Calu3 (cell line): Measurements from ENCODE around the gene TAF11. TPM values are rescaled to one million over a fixed set of nuclear protein-coding genes. Genes with fewer than 3 reads are reported as not detected.
"Not testable (repeated sequence)": the region's sequence is repeated elsewhere in the genome, so short reads cannot be mapped to it uniquely, and the experiment has no call there.

Source experiments
- BruUV-seq: library from RNA; stranded (reverse); fragments of 400-500 nt; replicated peaks from 2 replicates; lab custom pipeline; 2021; lab: Mats Ljungman, UMichigan
- CTCF ChIA-PET: fragments of 300-600 bp; sonication (Branson Sonifier 250); formaldehyde crosslinking; loops from one replicate; lab custom pipeline; 2022; ENCODE audit warnings: antibody characterized with exemption; lab: Charles Lee
- DNase-seq: peaks from one replicate; pipeline ENCODE4 v3.0.0; 2022
- H3K27ac Mint-ChIP-seq: one replicate; pipeline ENCODE4 v1.8.0; 2022; ENCODE audit warnings: mixed read lengths; ENCODE audit not compliant: unreplicated experiment
- H3K27me3 Mint-ChIP-seq: one replicate; pipeline ENCODE4 v1.8.0; 2022; ENCODE audit warnings: mixed read lengths; ENCODE audit not compliant: unreplicated experiment
- H3K36me3 Mint-ChIP-seq: one replicate; pipeline ENCODE4 v1.8.0; 2022; ENCODE audit warnings: mild to moderate bottlenecking, moderate library complexity, mixed read lengths; ENCODE audit not compliant: insufficient read depth, unreplicated experiment
- H3K4me1 Mint-ChIP-seq: one replicate; pipeline ENCODE4 v1.8.0; 2022; ENCODE audit warnings: mild to moderate bottlenecking, low read depth, mixed read lengths; ENCODE audit not compliant: unreplicated experiment
- H3K4me3 Mint-ChIP-seq: one replicate; pipeline ENCODE4 v1.8.0; 2022; ENCODE audit warnings: mild to moderate bottlenecking, low read depth, moderate library complexity, mixed read lengths; ENCODE audit not compliant: unreplicated experiment
- H3K9me3 Mint-ChIP-seq: one replicate; pipeline ENCODE4 v1.8.0; 2022; ENCODE audit warnings: low read depth, mixed read lengths; ENCODE audit not compliant: unreplicated experiment
- CTCF ChIP-seq: fragments of 200-600 bp; IDR thresholded peaks from one replicate; pipeline ENCODE4 v1.8.0; 2022; ENCODE audit warnings: antibody characterized with exemption; ENCODE audit not compliant: unreplicated experiment
- intact Hi-C: fragments of 100-400 bp; cut with micrococcal nuclease; formaldehyde crosslinking; loops from one replicate; pipeline ENCODE4 v1.10.0; 2022; ENCODE audit not compliant: unreplicated experiment
- total RNA-seq: library from RNA; stranded (reverse); gene quantifications from 2 replicates; pipeline ENCODE4 v1.2.3, GENCODE V29; 2022

The TAF11 gene
- total RNA-seq, 1 experiment from 2014 or later, result 44.3 TPM

GRCh38 chr6:34904990-34905613 lies 17.3 kb upstream of the TAF11 start:
- BruUV-seq, result no TSS peak
- TF ChIP-seq CTCF, result no peak
- no peaks in the 10 kb centered on the region for H3K9me3 Mint-ChIP-seq
- CTCF ChIA-PET, result interaction anchor here (0.6 kb wide), 1 partner anchor 778 kb away, joined by 3 read pairs; no protein-coding TSS in a partner anchor
- intact Hi-C loops, result no loop called here
- no peaks in the 10 kb centered on the region for H3K27me3 Mint-ChIP-seq
- no peak overlapping the region for H3K27ac Mint-ChIP-seq
- no peak overlapping the region for H3K4me3 Mint-ChIP-seq
- no peaks in the 10 kb centered on the region for H3K36me3 Mint-ChIP-seq
- no peak for DNase-seq
- peaks cover 63% of the 10 kb centered on the region for H3K4me1 Mint-ChIP-seq

DNA sequence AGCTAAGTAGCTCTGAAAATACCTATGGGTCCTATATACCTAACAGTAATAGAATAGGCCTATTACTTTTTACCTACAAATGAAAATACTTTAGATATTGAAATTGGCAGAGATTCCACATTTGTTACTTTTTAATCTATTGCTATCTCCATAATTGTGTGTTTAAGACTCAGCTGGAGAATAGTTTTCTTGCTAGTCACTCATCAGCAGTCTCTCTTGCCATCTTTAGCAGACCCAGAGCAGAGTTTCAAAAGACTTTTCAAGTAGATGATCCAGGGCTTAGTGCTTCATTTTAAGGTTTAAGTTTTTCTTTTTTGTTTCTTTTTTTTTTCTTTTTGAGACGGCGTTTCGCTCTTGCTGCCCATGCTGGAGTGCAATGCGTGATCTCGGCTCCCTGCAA lies 14.1 kb upstream of the TAF11 start:
- Mint-ChIP-seq H3K27ac (peak overlapping the region; percentile 72), H3K36me3 (no peaks in the 10 kb centered on the region), H3K9me3 (no peaks in the 10 kb centered on the region), H3K4me1 (peaks cover 49% of the 10 kb centered on the region), H3K27me3 (no peaks in the 10 kb centered on the region), H3K4me3 (peak overlapping the region; percentile 23)
- no peak for TF ChIP-seq CTCF
- BruUV-seq, result no TSS peak
- no peak for DNase-seq
- intact Hi-C loops, result no loop called here
- CTCF ChIA-PET, result interaction anchor here (0.7 to 1.8 kb wide), 7 partner anchors 10 to 339 kb away, joined by 3 to 8 read pairs (median 4); partner anchors contain the start of gene TAF11

GRCh38 chr6:34900321-34901031 lies 12.6 kb upstream of the TAF11 start:
- BruUV-seq, result no TSS peak
- no peaks in the 10 kb centered on the region for H3K36me3 Mint-ChIP-seq

DNA sequence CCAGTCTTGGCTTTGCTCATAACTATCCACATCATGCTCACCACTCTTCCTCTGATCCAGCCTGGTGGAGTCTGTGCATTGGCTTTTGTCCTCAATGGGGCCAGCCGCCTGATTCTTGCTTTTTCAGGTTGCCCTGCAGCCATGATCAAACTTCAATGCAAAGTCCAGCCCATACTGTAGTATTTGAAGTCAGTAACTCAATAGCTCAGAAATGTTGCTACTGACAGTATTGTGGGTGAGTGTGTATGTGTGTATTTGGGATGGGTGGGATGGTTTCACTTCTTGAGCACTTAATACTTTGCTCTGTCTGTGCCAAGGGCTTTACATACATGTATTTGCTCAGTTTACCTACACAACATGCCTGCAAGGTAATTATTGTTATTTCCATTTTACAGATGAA lies 11.9 kb upstream of the TAF11 start:
- H3K36me3 Mint-ChIP-seq, H3K4me3 Mint-ChIP-seq, BruUV-seq, H3K9me3 Mint-ChIP-seq, DNase-seq, intact Hi-C loops, H3K27ac Mint-ChIP-seq, H3K27me3 Mint-ChIP-seq: not testable (repeated sequence)
- peaks cover 36% of the 10 kb centered on the region for H3K4me1 Mint-ChIP-seq
- CTCF ChIA-PET, result interaction anchor here (0.6 kb wide), 1 partner anchor 325 kb away, joined by 16 read pairs; no protein-coding TSS in a partner anchor

More at GRCh38 chr6:34900321-34901031, 12.6 kb upstream of the TAF11 start:
- H3K9me3 Mint-ChIP-seq, result no peaks in the 10 kb centered on the region
- H3K27ac Mint-ChIP-seq, result peak overlapping the region; percentile 72
- CTCF ChIA-PET, result interaction anchor here (0.7 to 1.8 kb wide), 3 partner anchors 13 to 1287 kb away, joined by 4 to 6 read pairs (median 4); partner anchors contain the start of gene TAF11
- DNase-seq, result no peak
- peaks cover 43% of the 10 kb centered on the region for H3K4me1 Mint-ChIP-seq
- H3K4me3 Mint-ChIP-seq, result no peak overlapping the region
- H3K27me3 Mint-ChIP-seq, result no peaks in the 10 kb centered on the region
- intact Hi-C loops, result no loop called here
- no peak for TF ChIP-seq CTCF
